ENCODE data around the gene TMEM72.

The TMEM72 gene

DNA sequence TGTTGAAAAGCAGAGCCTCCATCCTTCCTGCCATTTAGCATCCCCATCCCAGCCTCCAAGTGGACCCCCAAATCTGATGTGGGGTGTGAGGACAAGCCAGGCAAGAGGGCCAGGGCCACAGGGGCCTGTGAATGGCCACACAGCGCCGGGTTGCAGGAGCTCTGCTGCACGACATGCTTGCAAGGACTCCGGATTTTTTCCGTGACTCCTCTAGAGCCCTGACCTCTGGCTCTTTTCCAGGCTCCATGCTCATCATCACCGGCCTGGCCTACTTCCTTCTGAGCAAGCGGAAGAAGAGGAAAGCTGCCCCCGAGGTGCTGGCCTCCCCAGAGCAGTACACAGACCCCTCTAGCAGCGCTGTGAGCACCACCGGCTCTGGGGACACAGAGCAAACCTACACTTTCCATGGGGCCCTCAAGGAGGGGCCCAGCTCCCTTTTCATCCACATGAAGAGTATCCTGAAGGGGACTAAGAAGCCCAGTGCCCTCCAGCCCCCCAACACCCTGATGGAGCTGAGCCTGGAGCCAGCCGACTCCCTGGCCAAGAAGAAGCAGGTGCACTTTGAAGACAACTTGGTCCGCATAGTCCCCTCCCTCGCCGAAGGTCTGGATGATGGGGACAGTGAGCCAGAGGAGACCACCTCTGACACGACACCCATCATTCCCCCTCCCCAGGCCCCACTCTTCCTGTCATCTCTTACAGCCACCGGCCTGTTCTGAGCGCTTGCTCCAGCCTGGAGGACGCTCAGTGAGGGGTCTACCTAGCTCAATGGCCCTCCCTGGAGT lies 23.5 kb downstream of the TMEM72 start:
- Histone ChIP-seq H4K20me1 (ENCODE audit: low read depth, low read length) (no peaks in the 10 kb centered on the region), H3F3A (ENCODE audit: insufficient read depth) (no peaks in the 10 kb centered on the region), H2AFZ (ENCODE audit: low read depth, low read length, severe bottlenecking) (no peak overlapping the region), H3K27me3 (ENCODE audit: low read length) (no peaks in the 10 kb centered on the region), H3K79me2 (ENCODE audit: insufficient read depth, low read length) (no peaks in the 10 kb centered on the region), H3K27ac (ENCODE audit: low read depth, low read length) (no peak overlapping the region), H3K4me3 (ENCODE audit: insufficient read depth, low read length, poor library complexity, severe bottlenecking) (no peak overlapping the region), H3K9me2 (replicated peaks; ENCODE audit: insufficient read depth, low read length) (no peaks in the 10 kb centered on the region), H3K4me2 (ENCODE audit: low read depth, low read length, poor library complexity, severe bottlenecking) (no peak overlapping the region), H3K9me3 (ENCODE audit: insufficient read depth, low read length) (no peaks in the 10 kb centered on the region), H3K36me3 (ENCODE audit: low read length) (no peaks in the 10 kb centered on the region), H3K9ac (ENCODE audit: low read length) (no peak overlapping the region)
- TF ChIP-seq, protein P1, sequence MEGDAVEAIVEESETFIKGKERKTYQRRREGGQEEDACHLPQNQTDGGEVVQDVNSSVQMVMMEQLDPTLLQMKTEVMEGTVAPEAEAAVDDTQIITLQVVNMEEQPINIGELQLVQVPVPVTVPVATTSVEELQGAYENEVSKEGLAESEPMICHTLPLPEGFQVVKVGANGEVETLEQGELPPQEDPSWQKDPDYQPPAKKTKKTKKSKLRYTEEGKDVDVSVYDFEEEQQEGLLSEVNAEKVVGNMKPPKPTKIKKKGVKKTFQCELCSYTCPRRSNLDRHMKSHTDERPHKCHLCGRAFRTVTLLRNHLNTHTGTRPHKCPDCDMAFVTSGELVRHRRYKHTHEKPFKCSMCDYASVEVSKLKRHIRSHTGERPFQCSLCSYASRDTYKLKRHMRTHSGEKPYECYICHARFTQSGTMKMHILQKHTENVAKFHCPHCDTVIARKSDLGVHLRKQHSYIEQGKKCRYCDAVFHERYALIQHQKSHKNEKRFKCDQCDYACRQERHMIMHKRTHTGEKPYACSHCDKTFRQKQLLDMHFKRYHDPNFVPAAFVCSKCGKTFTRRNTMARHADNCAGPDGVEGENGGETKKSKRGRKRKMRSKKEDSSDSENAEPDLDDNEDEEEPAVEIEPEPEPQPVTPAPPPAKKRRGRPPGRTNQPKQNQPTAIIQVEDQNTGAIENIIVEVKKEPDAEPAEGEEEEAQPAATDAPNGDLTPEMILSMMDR (IDR thresholded peaks at IDR 0.05; ENCODE audit: insufficient read depth, low read length, poor library complexity, severe bottlenecking): no peak

DNA sequence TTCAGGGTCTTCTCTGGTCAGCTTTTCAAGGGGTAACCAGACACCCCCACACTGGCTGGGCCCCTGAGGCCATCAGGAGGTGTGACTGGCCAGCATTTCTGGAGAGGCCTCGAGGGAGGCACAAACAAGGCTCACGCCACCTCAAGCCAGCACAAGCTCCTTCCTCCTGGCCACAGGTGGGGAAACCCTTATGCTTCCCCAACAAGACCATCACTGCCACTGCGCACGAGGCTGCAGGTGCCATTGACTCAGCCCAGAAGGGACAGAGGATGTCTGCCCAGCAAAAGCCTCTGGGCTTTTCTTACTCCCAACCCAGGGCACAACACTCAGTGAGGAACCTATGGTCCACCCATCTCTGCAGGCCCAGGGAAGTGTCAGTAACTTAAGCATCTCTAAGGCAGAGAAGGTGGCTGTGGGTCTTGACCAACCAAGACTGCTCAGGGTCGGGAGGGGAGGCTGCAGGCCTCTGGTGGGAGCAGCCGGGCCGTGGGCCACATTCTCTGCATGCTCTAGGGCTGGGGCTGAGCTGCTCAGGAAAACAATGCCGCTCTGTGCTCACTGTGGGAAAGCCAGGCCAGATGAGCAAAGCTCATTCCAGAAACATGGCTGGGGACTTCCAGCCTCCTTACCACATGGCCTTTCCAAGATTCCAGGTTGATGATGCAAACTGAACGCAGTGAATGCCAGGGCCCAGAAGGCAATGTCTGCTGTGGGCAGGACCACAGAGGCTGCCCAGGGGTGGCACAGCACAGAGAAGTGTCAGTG lies 24.2 kb downstream of the TMEM72 start:
- no peaks in the 10 kb centered on the region for H3F3A ChIP-seq (ENCODE audit: insufficient read depth)
- H3K79me2 ChIP-seq (ENCODE audit: insufficient read depth, low read length): no peaks in the 10 kb centered on the region
- TF ChIP-seq EZH2phosphoT487 (conservative IDR thresholded peaks at IDR 0.05; ENCODE audit: low read length): no peak
- TF ChIP-seq, protein P1 (IDR thresholded peaks at IDR 0.05; ENCODE audit: insufficient read depth, low read length, poor library complexity, severe bottlenecking): no peak
- H3K4me2 ChIP-seq (ENCODE audit: low read depth, low read length, poor library complexity, severe bottlenecking): no peak overlapping the region
- no peaks in the 10 kb centered on the region for H3K9me3 ChIP-seq (ENCODE audit: insufficient read depth, low read length)
- no peak overlapping the region for H3K27ac ChIP-seq (ENCODE audit: low read depth, low read length)
- H3K9me2 ChIP-seq (replicated peaks; ENCODE audit: insufficient read depth, low read length): no peaks in the 10 kb centered on the region
- no peaks in the 10 kb centered on the region for H3K27me3 ChIP-seq (ENCODE audit: low read length)
- H4K20me1 ChIP-seq (ENCODE audit: low read depth, low read length): no peaks in the 10 kb centered on the region
- no peak overlapping the region for H3K4me3 ChIP-seq (ENCODE audit: insufficient read depth, low read length, poor library complexity, severe bottlenecking)
- H2AFZ ChIP-seq (ENCODE audit: low read depth, low read length, severe bottlenecking): no peak overlapping the region
- H3K9ac ChIP-seq (ENCODE audit: low read length): no peak overlapping the region
- H3K36me3 ChIP-seq (ENCODE audit: low read length): no peaks in the 10 kb centered on the region

DNA sequence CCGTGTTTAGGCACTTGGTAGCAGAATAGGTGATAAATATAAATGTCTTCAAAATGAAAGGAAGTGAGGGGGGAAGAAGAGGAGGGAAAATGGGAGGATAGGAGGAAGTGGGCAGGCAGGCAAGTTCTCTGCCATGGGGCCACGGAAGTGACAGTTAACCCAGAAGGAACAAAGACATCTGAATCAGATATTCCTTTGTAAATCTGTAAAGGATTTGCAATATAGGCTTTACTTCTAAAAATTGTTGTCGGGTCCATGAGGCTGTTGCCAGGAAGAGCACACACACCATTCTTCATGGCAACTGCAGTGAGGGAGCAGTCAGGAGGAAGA lies 24.8 kb downstream of the TMEM72 start:
- Histone ChIP-seq H3K4me2 (ENCODE audit: low read depth, low read length, poor library complexity, severe bottlenecking) (no peak overlapping the region), H4K20me1 (ENCODE audit: low read depth, low read length) (no peaks in the 10 kb centered on the region)

More for the DNA sequence above, 24.8 kb downstream of the TMEM72 start:
- Histone ChIP-seq H3K9me2 (replicated peaks; ENCODE audit: insufficient read depth, low read length) (no peaks in the 10 kb centered on the region), H3F3A (ENCODE audit: insufficient read depth) (no peaks in the 10 kb centered on the region), H3K9me3 (ENCODE audit: insufficient read depth, low read length) (no peaks in the 10 kb centered on the region), H3K27me3 (ENCODE audit: low read length) (no peaks in the 10 kb centered on the region), H3K27ac (ENCODE audit: low read depth, low read length) (no peak overlapping the region), H3K4me3 (ENCODE audit: insufficient read depth, low read length, poor library complexity, severe bottlenecking) (no peak overlapping the region), H2AFZ (ENCODE audit: low read depth, low read length, severe bottlenecking) (no peak overlapping the region), H3K79me2 (ENCODE audit: insufficient read depth, low read length) (no peaks in the 10 kb centered on the region), H3K36me3 (ENCODE audit: low read length) (no peaks in the 10 kb centered on the region), H3K9ac (ENCODE audit: low read length) (no peak overlapping the region)
- TF ChIP-seq, protein P1 (IDR thresholded peaks at IDR 0.05; ENCODE audit: insufficient read depth, low read length, poor library complexity, severe bottlenecking): no peak
- TF ChIP-seq EZH2phosphoT487 (conservative IDR thresholded peaks at IDR 0.05; ENCODE audit: low read length): no peak

Measured in SU-DHL-6 (cell line).